Stimulated activated CD4-positive, alpha-beta T cell treated with anti-CD3 and anti-CD28 coated beads, Interleukin-15, amount 100 ng/mL, for 48 hours (primary cell): ENCODE data around the gene UST.
"Not testable (repeated sequence)": the region's sequence is repeated elsewhere in the genome, so short reads cannot be mapped to it uniquely, and the experiment has no call there.

Source experiments
- DNase-seq, 2 donors: peaks; one replicate each; pipeline ENCODE4 v3.0.0-alpha.2; 2020; ENCODE audit warnings: low read depth in 2 of 2

The UST gene

DNA sequence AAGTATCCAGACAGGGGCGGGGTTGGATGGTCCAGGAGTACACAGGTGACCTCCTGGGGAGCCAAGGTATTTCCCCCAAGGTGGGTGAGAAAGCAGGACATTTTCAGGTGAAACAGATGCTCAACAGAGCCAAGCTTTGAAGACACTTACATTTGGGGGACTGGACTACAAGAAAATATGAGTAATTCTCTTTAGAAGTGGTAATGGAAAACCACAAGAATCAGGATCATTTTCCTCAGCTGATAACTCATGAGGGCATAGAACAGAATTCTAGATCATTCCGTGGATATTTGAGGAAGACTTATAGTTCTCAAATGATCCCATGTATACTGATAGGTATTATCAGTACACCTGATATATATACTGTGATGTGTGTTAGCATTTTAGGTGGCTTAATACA is 89.9 kb downstream of the UST start:
- DNase-seq, result no peak

DNA sequence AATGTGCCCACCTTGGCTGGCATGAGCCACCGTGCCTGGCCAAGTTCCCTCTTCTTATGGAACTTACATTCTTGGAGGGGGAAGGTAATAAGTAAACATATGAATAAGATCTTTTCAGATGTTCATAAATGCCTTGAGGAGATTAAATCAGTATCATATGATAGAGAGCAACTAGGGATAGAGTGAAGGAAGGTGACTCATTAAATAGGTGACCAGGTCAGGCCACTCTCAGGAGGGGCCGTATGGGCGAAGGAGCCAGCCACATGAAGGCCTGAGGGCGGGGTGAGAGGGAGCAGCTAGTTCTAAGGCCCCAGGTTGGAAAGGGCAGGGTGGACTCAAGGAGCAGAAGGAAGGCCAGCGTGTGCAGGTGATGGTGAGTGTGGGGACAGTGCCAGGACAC is 91.1 kb downstream of the UST start:
- DNase-seq, result no peak

GRCh38 chr6:148839044-148839443 is 92.2 kb downstream of the UST start:
- no peak for DNase-seq

DNA sequence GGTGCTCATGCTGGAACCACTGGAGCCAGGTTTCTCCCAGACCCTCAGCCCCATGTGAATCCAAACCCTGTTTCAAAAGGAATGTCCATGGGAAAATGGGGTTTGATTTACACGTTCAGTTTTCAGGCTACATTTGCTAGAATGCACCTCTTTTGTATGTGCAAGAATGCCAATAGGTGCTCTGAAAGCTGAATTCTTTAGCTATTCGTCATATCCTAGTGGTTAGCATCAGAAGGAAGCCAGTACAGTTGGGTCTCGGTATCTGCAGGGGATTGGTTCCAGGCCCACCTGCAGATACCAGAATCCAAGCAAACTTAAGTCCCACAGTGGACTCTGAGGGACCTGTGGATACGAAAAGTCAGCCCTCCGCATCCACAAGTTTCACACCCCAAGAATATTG is 93.4 kb downstream of the UST start:
- no peak for DNase-seq

- DNase-seq, result no peak
Measured at GRCh38 chr6:148842296-148843019, 95.6 kb downstream of the UST start.

DNA sequence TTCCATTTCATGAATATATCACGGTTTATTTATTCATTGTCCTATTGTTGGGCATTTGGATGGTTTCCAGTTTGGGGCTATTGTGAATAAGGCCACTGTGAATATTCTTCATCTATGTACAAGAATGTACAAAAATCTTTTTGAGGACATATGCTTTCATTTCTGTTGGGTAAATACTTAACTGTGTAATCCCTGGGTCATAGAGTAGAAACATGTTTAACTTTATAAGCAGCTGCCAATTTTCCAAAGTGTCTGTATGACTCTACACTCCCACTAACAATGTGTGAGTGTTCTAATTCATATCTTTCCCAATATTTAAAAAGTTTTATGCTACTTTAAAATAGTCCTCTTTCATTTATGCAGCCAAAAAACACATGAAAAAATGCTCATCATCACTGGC is 98.6 kb downstream of the UST start:
- DNase-seq, result no peak

GRCh38 chr6:148846778-148847761 is 100.2 kb downstream of the UST start:
- no peak for DNase-seq

- DNase-seq, result no peak
Measured at GRCh38 chr6:148848915-148849314, 102.1 kb downstream of the UST start.

DNA sequence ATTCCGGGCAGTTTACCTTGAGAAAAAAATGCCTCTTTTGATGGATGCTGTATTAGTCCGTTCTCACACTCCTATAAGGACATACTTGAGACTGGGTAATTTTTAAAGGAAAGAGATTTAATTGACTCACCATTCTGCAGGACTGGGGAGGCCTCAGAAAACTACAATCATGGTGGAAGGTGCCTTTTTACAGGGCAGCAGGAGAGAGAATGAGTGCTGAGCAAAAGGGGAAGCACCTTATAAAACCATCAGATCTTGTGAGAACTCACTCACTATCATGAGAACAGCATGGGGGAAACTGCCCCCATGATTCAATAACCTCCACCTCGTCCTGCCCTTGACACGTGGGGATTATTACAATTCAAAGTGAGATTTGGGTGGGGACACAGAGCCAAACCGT is 102.6 kb downstream of the UST start:
- not testable (repeated sequence) for DNase-seq

DNA sequence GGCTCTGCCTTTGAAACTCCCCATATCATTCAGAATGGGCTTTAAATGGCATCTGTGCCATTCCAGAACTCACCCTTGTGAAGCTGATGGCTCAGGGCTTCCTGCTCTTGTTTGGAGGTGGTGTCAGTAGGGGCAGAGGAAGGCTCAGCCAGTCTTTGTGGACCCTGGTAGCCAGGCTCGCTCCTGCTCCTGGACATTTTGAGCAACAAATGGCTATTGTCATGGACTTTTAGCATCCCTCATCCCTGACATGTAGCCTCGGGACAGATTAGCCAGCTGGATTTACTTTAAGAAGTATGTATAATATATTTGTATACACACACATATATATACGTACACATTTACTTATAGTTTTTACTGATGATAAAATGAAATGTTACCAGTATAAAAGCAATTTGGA is 104.1 kb downstream of the UST start:
- no peak for DNase-seq

DNA sequence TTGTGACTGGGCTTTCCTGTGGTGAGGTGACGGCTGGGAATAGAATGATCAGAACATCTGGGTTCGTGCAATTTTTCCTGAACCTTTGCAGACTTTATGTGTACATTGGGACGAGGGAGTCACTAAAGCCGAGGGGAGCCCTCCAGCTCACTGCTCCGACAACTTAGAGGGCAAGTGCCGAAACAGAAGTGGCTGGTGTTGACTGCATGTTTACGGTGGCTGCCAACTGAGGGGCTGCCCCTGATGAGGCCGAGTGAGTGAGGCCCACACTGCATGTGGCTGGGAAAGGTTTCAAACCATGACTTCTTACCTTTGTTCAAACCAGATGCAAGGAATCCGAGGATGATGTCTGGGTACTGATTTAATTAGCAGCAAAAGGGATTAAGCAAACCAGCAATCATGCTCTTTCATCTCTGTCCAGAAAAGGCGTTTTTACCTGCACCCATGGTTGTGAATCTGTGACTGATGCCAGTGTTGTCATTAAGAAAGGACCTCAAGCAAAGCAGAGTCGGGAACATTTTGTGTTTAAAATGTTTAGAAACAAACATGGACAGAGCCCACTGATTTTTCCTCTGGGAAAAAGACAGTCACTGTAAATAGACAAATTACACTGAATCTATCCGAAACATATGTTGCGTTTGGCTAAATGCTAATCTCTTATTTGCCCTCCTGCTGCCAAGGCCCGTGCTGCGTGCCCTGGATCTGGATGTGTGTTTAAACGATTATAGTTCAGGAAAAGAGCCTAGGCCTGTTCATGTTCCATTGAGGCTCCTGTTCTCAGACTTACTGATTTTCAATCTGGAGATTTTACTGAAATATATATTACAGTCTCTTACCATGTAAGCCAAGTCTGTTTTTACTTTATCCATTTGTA is 105.1 kb downstream of the UST start:
- DNase-seq, result no peak

DNA sequence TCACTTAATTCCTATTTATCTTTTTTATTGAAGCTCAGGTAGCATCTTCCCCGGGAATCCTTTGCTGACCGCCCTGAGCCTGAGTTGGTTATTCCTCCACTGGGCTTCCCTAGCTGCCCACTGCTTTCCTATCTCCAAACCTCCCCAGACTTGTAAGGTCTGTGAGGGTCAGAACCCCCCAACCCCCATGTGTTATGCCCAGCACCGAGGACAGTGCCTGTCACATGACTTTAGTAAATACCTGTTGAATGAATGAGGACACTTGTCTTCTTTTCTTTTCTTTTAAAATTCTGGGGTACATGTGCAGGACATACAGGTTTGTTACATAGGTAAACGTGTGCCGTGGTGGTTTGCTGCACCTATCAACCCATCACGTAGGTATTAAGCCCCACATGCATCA is 105.9 kb downstream of the UST start:
- no peak for DNase-seq

- DNase-seq, result not testable (repeated sequence)
Measured at GRCh38 chr6:148853113-148853512, 106.3 kb downstream of the UST start.

GRCh38 chr6:148854096-148854495 is 107.3 kb downstream of the UST start:
- DNase-seq, result no peak

- DNase-seq, result no peak
Measured at GRCh38 chr6:148854992-148855391, 108.2 kb downstream of the UST start.

DNA sequence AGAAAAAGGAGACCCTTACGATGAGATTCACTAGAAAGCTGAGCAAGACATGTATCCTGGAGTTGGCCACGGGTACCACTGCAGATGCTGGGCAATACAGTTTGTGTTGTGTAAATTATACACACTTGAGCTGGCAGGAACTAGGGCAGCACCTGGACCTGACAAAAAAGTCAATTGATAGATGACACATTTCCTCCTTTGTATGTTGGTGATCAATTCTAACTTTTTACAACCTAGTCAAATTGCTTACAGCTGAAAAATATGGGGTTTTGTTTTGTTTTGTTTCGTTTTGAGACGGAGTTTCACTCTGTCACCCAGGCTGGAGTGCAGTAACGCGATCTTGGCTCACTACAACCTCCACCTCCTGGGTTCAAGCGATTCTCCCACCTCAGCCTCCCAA is 108.9 kb downstream of the UST start:
- DNase-seq, result no peak

GRCh38 chr6:148857798-148858390 is 111.1 kb downstream of the UST start:
- no peak for DNase-seq

DNA sequence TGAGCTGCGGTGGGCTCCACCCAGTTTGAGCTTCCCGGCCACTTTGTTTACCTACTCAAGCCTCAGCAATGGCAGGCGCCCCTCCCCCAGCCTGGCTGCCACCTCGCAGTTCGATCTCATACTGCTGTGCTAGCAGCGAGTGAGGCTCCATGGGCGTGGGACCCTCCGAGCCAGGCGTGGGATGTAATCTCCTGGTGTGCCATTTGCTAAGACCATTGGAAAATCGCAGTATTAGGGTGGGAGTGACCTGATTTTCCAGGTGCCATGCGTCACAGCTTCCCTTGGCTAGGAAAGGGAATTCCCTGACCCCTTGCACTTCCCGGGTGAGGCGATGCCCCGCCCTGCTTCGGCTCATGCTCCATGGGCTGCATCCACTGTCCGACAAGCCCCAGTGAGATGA is 117.3 kb downstream of the UST start:
- not testable (repeated sequence) for DNase-seq

GRCh38 chr6:148864941-148865340 is 118.1 kb downstream of the UST start:
- DNase-seq, result no peak

DNA sequence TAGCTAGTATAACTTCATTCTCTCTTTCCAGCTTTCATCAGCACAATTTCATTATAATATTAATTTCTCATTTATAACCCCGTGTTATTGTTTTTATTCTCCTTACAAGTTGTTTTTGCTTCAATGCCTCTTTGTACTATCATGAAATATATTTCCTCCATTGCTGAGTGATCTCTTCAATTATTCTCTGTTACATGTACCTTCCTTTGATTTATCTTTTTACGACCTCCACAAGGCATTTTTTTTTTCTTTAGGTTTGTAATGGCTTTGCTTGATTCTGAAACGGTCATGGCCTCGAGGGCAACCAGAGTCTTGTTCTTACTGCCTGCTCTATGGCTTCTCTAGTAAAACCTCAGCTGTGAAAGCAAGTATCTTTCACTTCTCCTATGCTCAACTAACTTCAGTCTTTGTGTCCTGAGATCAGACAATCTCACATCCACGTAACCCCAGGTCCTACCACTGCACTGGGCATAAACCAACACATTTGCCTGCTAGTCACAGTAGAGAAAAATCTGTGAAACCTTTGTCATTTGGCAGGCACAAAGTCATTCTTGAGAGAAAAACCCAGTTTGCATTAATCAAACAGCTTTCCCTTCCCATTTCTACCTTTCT is 119.9 kb downstream of the UST start:
- DNase-seq, result no peak

DNA sequence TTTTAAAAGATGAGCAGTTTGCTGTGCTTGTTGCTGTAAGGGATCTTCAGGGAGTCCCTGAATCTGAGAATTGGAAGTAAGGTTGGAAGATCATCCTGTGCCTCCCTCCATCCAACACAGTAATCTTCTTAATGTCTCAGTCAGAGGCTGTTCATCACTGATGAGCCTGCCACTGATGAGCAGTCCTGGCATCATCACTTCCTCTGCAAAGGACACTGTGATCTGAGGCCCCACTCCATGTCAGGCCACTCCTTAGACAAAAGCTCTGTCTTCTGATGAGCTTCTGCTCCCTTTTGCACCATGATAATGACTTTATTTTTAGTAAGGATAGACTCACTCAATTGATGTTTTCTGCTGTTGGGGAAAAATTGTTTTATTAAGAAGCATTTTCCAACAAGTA is 121.0 kb downstream of the UST start:
- no peak for DNase-seq
